ENCODE results near the gene CASZ1.

Gene CASZ1

DNA sequence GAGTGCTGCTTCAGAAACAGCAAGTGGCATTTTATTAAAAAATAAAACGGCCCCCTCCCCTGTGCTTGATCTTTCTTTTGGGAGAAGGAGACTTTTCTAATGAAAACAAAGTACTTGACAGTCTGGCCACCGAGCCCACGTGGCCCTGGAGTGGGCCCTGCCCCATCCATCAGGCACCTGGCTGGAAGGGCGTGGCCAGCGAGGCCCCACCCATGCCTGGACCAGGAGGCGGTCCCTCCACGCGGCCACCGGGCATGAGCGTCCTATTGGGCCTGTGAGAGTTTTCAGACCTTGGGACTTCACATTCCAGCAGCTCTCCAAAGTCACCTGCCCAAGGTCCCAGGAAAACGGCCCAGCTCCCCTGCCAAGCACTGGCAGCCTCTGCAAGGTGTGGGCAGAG is 144.7 kb downstream of the CASZ1 start:
- H3K4me3 ChIP-seq (ENCODE audit: low read depth, low read length), result no peak overlapping the region
- DNase-seq (ENCODE audit: low read depth), result no peak

DNA sequence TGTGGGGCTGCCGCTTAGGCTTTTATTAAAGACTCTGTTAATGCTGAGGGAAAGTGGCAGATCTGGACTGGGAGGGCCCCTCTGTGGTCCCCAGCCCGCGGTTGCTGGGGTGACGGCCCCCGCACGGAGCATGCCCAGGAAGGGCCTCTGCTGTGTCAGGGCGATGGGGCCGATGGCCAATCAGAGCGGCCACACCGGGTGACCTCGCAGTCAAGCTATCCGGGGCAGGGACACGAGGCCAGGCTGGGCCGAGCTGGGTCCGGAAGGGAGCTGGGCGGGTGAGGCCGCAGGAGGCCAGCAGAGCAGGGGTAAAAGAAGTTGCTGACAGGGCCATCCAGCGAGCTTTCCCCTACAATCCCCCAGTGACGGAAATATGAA is 145.1 kb downstream of the CASZ1 start:
- H3K4me3 ChIP-seq (ENCODE audit: low read depth, low read length), result no peak overlapping the region
- no peak for DNase-seq (ENCODE audit: low read depth)

DNA sequence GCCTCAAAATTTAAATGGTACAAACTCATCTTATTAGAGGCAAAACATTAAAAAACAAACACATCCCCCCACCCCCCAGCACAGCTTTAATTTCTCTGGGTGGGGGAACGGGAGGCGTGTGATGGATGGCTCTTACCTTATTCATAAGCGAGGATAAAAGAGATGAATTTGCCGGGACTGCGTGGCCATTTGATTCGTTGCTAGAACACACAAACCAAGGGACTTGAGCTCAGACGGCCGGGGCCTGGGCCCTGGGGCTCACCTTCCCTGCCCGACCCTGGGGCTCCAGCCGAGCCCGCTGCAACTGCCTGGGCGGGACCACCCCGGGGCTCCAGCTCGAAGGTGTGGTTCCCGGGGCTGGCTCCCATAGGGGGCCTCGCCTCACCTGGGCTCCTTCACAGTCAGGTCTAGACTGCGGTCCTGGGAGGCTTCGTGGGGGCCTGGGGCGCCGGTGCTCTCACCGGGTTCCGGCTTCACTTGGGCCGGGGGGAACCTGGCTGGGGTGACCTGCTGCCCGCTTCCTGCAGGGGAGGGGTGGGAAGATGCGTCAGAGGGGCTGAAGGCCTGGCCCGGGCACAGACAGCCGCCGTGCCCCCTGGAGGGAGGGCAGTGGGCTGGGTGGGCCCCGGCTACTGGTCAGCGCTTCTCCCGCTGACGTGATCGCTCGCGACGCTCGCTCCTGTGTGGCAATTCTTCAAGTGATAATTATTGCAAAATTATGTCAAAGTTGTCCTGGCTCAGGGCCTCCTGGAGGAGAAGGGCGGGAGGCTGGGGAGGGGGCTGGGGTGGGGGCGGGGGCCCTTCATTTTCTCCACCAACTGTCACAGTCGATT is 145.7 kb downstream of the CASZ1 start:
- DNase-seq (ENCODE audit: low read depth), result no peak
- H3K4me3 ChIP-seq (ENCODE audit: low read depth, low read length), result no peak overlapping the region

DNA sequence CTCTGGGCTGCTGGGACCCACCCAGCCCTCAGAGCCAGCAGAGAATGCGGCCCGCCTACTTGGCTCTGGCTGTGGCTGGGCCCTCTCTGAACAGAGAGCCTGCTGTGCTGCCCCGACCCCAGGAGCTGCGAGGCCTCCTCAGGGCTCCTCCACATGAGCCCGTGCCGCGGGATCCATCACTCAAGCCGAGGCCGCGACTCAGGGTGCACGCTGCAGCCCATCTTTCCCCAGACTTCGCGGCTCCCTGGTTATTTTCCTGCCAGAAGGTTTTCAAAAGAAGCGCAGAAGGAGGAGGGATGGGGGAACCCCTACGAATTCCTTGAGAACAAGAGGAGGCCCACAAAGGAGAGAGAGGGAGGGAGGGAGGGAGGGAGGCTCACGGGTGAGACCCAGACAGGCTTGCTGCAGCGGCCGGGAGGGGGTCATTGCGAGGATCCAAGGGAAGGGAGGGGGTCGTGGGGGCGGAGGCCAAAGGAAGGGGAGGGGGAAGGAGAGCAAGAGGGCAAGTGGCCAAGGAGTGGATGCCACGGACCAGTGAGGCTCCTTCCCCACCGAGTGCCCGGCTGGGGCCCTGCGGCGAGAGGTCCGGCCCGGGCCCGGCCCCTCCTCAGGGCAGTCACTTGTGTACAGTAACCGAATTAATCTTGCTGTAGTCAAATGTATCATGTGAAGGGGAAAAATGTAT is 146.8 kb downstream of the CASZ1 start:
- H3K4me3 ChIP-seq (ENCODE audit: low read depth, low read length), result no peak overlapping the region
- no peak for DNase-seq (ENCODE audit: low read depth)

DNA sequence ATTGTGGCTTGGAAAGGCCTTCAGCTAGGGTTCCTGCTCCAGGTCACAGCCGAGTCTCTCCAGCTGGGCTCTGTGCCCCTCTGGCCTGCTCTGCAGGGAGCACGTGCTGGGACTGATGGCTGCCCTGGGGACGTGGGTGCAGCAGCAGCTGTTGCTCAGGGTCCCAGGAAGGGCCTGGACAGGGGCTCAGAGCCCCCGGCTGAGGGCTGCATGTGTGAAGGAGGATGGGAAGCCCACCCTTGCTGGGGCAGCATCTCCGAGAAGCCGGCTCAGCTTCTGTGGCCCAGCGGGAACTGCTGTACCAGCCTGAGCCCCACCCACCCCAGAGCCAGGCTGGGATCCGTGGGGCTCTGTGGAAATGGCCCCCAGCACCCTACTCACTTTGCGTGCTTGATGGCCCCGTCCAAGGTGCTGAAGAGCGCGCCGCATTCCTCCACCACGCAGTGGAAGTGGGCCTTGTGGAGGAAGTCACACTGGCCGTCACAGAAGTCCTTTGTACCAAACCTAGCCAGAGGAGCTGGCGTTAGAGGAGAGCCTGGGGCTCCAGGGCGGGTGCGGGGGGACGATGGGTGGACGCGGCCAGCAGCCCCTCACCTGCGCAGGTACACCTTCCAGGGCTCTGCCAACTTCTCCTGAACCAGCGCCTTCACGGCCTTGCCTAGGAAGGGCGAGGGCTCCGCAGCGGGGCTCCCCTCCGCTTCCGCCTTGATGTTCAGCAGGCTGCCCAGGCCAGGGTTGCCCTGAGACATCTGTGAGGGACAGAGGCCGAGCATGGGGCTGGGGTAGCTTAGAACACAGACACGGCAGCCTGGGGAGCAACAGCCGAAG is 147.5 kb downstream of the CASZ1 start:
- H3K4me3 ChIP-seq (ENCODE audit: low read depth, low read length), result no peak overlapping the region
- no peak for DNase-seq (ENCODE audit: low read depth)

GRCh38 chr1:10647414-10648170 is 148.9 kb downstream of the CASZ1 start:
- H3K4me3 ChIP-seq (ENCODE audit: low read depth, low read length), result no peak overlapping the region
- DNase-seq (ENCODE audit: low read depth), result no peak

DNA sequence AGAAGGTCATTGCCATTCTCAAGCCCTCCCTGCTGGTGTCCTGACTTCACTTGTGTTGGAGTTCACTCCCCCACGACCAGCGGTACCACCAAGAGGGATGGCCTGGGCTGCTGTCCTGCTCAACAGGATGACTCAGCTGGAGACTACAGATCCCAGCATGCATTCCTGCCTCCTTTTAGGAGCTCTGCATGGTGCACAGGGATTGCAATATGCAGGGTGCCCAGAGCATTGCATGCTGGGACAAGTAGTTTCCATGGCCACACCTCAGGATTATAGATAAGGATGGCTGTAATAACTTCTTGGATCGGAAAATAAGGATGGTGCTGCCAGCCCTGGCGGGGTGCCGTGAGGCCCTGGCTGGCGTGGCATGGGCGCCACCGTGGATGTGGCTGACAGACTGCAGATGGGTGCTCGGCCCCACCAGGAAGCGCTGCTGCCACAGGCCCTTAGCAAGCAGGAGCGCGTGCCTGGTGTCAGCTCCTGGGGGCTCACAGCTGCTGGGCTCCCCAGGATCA is 150.0 kb downstream of the CASZ1 start:
- H3K4me3 ChIP-seq (ENCODE audit: low read depth, low read length), result no peak overlapping the region
- DNase-seq (ENCODE audit: low read depth), result peak; percentile 17

- no peak overlapping the region for H3K4me3 ChIP-seq (ENCODE audit: low read depth, low read length)
- no peak for DNase-seq (ENCODE audit: low read depth)
Measured at GRCh38 chr1:10644307-10645128, 151.9 kb downstream of the CASZ1 start.

GRCh38 chr1:10643607-10644306 is 152.7 kb downstream of the CASZ1 start:
- DNase-seq (ENCODE audit: low read depth), result no peak
- no peak overlapping the region for H3K4me3 ChIP-seq (ENCODE audit: low read depth, low read length)

- DNase-seq (ENCODE audit: low read depth), result no peak
- H3K4me3 ChIP-seq (ENCODE audit: low read depth, low read length), result no peak overlapping the region
Measured at GRCh38 chr1:10642403-10643080, 153.9 kb downstream of the CASZ1 start.

DNA sequence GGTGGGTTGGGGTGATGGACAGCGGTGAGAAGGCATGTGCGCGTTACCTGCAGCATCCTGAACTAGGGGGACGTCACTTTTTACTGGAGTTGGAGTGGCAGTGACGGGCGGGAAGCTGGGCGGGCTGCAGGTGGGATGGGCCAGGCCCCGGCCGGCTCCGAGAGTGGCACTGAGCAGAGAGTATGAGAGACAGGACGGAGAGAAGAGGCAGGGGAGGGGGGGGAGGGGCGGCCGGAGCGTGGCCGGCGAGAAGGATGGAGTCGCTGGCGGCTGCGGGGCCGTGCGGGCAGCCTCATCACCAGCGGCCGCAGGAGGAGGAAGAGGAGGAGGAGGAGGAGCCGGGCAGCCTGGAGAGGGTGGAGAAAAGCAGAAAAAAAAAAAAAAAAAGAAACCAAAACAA is 154.5 kb downstream of the CASZ1 start:
- H3K4me3 ChIP-seq (ENCODE audit: low read depth, low read length), result no peak overlapping the region
- no peak for DNase-seq (ENCODE audit: low read depth)

- DNase-seq (ENCODE audit: low read depth), result no peak
- no peak overlapping the region for H3K4me3 ChIP-seq (ENCODE audit: low read depth, low read length)
Measured at GRCh38 chr1:10640843-10641553, 155.4 kb downstream of the CASZ1 start.

DNA sequence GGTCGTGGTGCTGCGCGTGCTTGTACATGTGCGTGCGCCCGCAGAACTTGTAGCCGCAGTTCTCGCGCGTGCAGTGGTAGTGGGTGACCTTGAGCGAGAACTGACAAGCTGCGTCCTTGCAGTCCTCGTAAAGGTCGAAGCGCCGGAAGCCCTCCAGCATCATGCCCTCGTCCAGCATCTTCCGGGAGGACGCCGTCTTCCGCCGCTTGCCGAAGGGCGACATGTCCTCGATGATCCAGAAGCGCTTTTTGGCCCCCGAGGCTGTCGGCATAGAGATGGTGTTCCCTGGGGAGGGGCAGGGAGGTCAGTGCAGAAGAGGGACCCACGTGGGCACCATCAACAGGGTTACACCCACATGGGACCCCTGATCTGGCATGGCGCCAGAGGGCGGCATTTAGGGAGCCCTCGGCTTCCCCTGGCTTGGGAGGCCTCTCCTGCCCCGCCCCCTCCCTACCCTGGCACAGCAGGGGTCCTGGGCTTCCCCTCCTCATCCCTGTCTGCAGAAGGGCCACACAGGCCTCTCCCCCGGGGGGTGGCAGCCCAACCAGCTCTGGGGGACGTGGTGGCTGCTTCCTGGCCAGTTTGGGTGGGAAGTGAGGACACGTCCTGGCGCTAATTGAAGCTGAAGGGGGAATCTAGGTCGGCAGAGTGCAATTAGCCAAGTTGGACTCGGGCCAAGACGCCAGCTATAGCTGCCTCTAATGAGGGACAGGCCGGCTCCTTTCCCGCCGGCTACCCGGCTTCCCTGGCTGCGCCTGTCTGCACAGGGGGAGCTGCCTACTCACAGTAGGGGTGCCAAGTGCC is 156.5 kb downstream of the CASZ1 start:
- no peak overlapping the region for H3K4me3 ChIP-seq (ENCODE audit: low read depth, low read length)

DNA sequence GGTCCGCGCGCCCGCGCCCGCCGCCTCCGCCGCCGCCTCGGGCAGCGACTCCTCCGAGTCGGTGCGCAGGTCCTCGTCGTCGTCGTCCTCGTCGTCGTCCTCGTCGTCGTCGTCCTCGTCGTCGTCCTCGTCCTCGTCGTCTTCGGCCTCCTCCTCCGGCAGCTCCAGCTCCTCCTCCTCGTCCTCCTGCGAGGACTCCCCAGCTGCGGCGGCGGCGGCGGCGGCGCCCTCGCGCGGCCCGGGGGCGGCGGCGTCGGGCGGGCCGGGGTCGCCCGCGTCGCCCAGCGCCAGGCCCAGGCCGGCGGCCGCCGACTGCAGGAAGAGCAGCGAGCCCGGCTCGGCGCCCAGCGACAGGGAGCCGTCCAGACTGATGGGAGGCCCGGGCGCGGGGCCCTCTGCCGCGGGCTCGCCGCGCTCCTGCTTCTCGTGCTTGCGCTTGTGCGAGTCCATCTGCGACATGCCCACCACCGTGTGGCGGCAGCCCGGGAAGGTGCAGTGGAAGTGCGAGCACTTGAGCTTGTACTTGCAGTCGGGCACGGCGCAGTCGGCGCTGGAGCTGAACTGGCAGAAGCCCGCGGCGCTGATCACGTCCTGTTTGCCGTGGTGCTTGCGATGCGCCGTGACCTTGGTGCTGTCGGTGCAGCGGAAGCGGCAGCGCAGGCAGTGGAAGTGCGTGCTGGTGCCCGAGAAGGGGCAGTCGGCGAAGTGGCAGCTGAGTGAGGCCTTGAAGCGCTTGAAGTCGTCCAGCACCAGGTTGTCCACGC is 157.3 kb downstream of the CASZ1 start:
- no peak for DNase-seq (ENCODE audit: low read depth)
- no peak overlapping the region for H3K4me3 ChIP-seq (ENCODE audit: low read depth, low read length)

More for the DNA sequence above, 156.5 kb downstream of the CASZ1 start:
- no peak for DNase-seq (ENCODE audit: low read depth)

DNA sequence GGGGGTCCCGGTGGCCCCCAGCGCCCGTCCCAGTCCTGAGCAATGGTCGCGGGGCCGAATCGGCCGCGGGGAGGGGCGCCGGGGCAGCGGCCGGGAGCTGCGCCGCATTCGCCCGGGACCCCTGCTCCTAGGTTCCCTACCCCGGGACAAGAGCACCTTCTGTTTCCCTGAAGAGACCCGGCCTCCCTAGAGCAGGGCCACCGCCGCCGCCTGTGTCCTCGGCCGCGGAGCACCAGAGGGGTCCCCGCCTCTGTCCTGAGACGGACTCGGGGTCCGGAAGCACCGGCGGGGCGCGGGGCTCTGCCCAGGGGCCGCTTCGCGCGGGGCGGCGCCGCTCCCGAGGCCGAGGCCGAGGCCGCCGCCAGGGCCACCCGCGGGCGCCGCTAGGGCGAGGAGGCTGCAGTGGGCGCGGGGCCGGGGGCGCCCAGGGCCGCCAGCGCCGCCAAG is 157.9 kb downstream of the CASZ1 start:
- H3K4me3 ChIP-seq (ENCODE audit: low read depth, low read length), result peak overlapping the region; percentile 26
- no peak for DNase-seq (ENCODE audit: low read depth)
